Fibroblast of lung (primary cell): ENCODE data around the gene SYPL1.

Experiments
- CTCF ChIP-seq, 2 donors: IDR thresholded peaks in 1 of 2; conservative IDR thresholded peaks in 1 of 2; 1 replicate in 1 of 2; 2 replicates in 1 of 2; pipeline ENCODE4 v1.5.1; 2011 to 2012; ENCODE audit warnings: low read length in 2 of 2, control low read depth in 1 of 2, inconsistent platforms in 1 of 2, low read depth in 1 of 2, mild to moderate bottlenecking in 1 of 2
- EZH2 ChIP-seq: IDR thresholded peaks from 2 replicates; pipeline ENCODE4 v1.5.1; 2012; ENCODE audit warnings: low read length, control low read depth, mild to moderate bottlenecking; ENCODE audit errors: missing control alignments

GRCh38 chr7:106126170-106126938, 14.2 kb upstream of the SYPL1 start:
- TF ChIP-seq CTCF (conservative IDR thresholded peaks at IDR 0.05 in 1 of 2, IDR thresholded peaks at IDR 0.05 in 1 of 2; ENCODE audit: low read depth in 1 of 2, low read length in 2 of 2) (no peak), EZH2 (no peak)
